K562 (cell line): ENCODE data around the gene CNPY4. TPM values are rescaled to one million over a fixed set of nuclear protein-coding genes. Genes with fewer than 3 reads are reported as not detected.
A peak's percentile ranks its signal among the peaks of the same experiment; 100 is the strongest.

Experiments
- GTF2B ChIP-seq: IDR thresholded peaks from 2 replicates; pipeline ENCODE4 v1.6.1; 2011; ENCODE audit not compliant: insufficient read length; ENCODE audit errors: extremely low read depth
- HOMEZ ChIP-seq: fragments of 250-450 bp; sonication (Bioruptor Pico); IDR thresholded peaks from 2 replicates; pipeline ENCODE4 v1.4.0; 2020; ENCODE audit warnings: mild to moderate bottlenecking, moderate library complexity
- MCM2 ChIP-seq: fragments of 450-650 bp; IDR thresholded peaks from 2 replicates; pipeline ENCODE4 v1.6.1; 2017; ENCODE audit warnings: low read depth, mild to moderate bottlenecking
- MGA ChIP-seq: fragments of 450-650 bp; IDR thresholded peaks from 2 replicates; pipeline ENCODE4 v1.6.1; 2016; ENCODE audit warnings: mild to moderate bottlenecking, moderate library complexity
- POLR2B ChIP-seq: fragments of 450-650 bp; IDR thresholded peaks from 2 replicates; pipeline ENCODE4 v1.6.1; 2018; ENCODE audit warnings: low read depth; ENCODE audit not compliant: partially characterized antibody
- POLR2G ChIP-seq: fragments of 200-400 bp; formaldehyde crosslinking; IDR thresholded peaks from 2 replicates; pipeline ENCODE4 v1.6.1; 2017; ENCODE audit warnings: low read depth, mild to moderate bottlenecking, antibody characterized with exemption, low read length, moderate library complexity
- SMARCB1 ChIP-seq: IDR thresholded peaks from 2 replicates; pipeline ENCODE4 v1.6.1; 2011; ENCODE audit warnings: improper control_type of control experiment, low read depth; ENCODE audit not compliant: insufficient read length
- TARDBP ChIP-seq: fragments of 450-650 bp; IDR thresholded peaks from 2 replicates; pipeline ENCODE4 v1.6.1; 2016
- TRIM25 ChIP-seq: fragments of 450-650 bp; IDR thresholded peaks from 2 replicates; pipeline ENCODE4 v1.7.0; 2016; ENCODE audit warnings: borderline replicate concordance
- ZKSCAN3 ChIP-seq: fragments of 250-450 bp; sonication (Bioruptor Pico); IDR thresholded peaks from 2 replicates; pipeline ENCODE4 v1.4.0; 2020
- ZNF143 ChIP-seq: sonication (generic); formaldehyde crosslinking; IDR thresholded peaks from 2 replicates; pipeline ENCODE4 v1.9.0; 2022; ENCODE audit warnings: mild to moderate bottlenecking, missing genetic modification reagents
- polyA plus RNA-seq, 8 experiments: library from polyadenylated mRNA; depleted of rRNA in 4 of 8; stranded (reverse) in 5 of 8; unstranded in 3 of 8; fragments of >200 nt; fragmentation: Nextera tagmentation in 2 of 8; fragmentation: Illumina TruSeq in 1 of 8; extraction: Ambion mirVana in 2 of 8; extraction: Trizol in 1 of 8; gene quantifications; 2 replicates each; pipeline versions ENCODE4 v1.2.1 to v1.2.3, GENCODE V29; 2011 to 2014; ENCODE audit warnings: inconsistent platforms in 1 of 8, missing spikeins in 1 of 8
- total RNA-seq, 7 experiments: library from RNA; depleted of rRNA in 6 of 7; stranded (reverse); fragments of >200 nt in 6 of 7; fragmentation: Illumina TruSeq in 2 of 7; extraction: Trizol in 2 of 7; gene quantifications; 2 replicates each; pipeline versions ENCODE4 v1.2.1 to v1.2.3, GENCODE V29; 2011 to 2021; ENCODE audit warnings: low replicate concordance in 1 of 7

CNPY4 gene
- total and polyA plus RNA-seq, 9 of the 15 experiments (the other 6 are each of a cell fraction or from before 2014, with no cell fraction given), result 1.9 to 11.2 (median 7.0) TPM

- TF ChIP-seq GTF2B (no peak), MGA (no peak; the same call in 1 of the 2 replicates), POLR2B (peak; percentile 77), TRIM25 (no peak), TARDBP (peak; percentile 85), HOMEZ (CRISPR knock-in tag) (no peak), ZKSCAN3 (CRISPR knock-in tag) (no peak), MCM2 (no peak), POLR2G (peak; percentile 94), SMARCB1 (no peak), ZNF143 (peak; percentile 37; the same call in 1 of the 2 replicates)
These were observed 39.0 kb downstream of the CNPY4 start, which contains the start of gene TRAPPC14 (continued) for GRCh38 chr7:100158229-100159098.
